Stimulated activated CD8-positive, alpha-beta memory T cell treated with anti-CD3 and anti-CD28 coated beads, Interleukin-4, amount 100 ng/mL, for 1 hour (primary cell): ENCODE measurements around the gene PSPH.
"Not testable (repeated sequence)": the region's sequence is repeated elsewhere in the genome, so short reads cannot be mapped to it uniquely, and the experiment has no call there.

Experiments used
- DNase-seq, 2 donors: peaks; one replicate each; pipeline ENCODE4 v3.0.0-alpha.2; 2020; ENCODE audit warnings: low read depth in 2 of 2, low spot score in 1 of 2

Gene PSPH

GRCh38 chr7:56063500-56063881 is 12.2 kb upstream of the PSPH start:
- no peak for DNase-seq

GRCh38 chr7:56062382-56062781 is 11.1 kb upstream of the PSPH start:
- no peak for DNase-seq

GRCh38 chr7:56053993-56054392 is 2.7 kb upstream of the PSPH start:
- DNase-seq, result no peak

GRCh38 chr7:56053379-56053778 is 2.1 kb upstream of the PSPH start:
- DNase-seq, result no peak

- no peak for DNase-seq
Observed at GRCh38 chr7:56051053-56051338, 248 bp downstream of the PSPH start.

- not testable (repeated sequence) for DNase-seq
Observed at GRCh38 chr7:56048763-56049162, 2.5 kb downstream of the PSPH start.

GRCh38 chr7:56048245-56048644 is 3.0 kb downstream of the PSPH start:
- no peak for DNase-seq

- DNase-seq, result not testable (repeated sequence)
Observed at GRCh38 chr7:56047446-56048116, 3.7 kb downstream of the PSPH start.

GRCh38 chr7:56046721-56047445 is 4.4 kb downstream of the PSPH start:
- DNase-seq, result no peak

GRCh38 chr7:56045758-56046157 is 5.5 kb downstream of the PSPH start:
- DNase-seq, result not testable (repeated sequence)

GRCh38 chr7:56040730-56041129 is 10.5 kb downstream of the PSPH start:
- no peak for DNase-seq

- peak; percentile 38 to 43 for DNase-seq
Observed at GRCh38 chr7:56033671-56034432, 17.4 kb downstream of the PSPH start.

GRCh38 chr7:56032578-56032977 is 18.7 kb downstream of the PSPH start:
- not testable (repeated sequence) for DNase-seq

GRCh38 chr7:56031556-56031955 is 19.7 kb downstream of the PSPH start:
- DNase-seq, result not testable (repeated sequence)

GRCh38 chr7:56030340-56030739 is 20.9 kb downstream of the PSPH start:
- DNase-seq, result no peak

GRCh38 chr7:56028942-56029630 is 22.2 kb downstream of the PSPH start:
- DNase-seq, result no peak

- DNase-seq, result no peak
Observed at GRCh38 chr7:56026538-56026937, 24.7 kb downstream of the PSPH start.

- no peak for DNase-seq
Observed at GRCh38 chr7:56023500-56023899, 27.7 kb downstream of the PSPH start.

GRCh38 chr7:56019501-56019900 is 31.7 kb downstream of the PSPH start:
- no peak for DNase-seq

- not testable (repeated sequence) for DNase-seq
Observed at GRCh38 chr7:56017015-56017414, 34.2 kb downstream of the PSPH start.

GRCh38 chr7:56009695-56010094 is 41.5 kb downstream of the PSPH start:
- no peak for DNase-seq

- DNase-seq, result no peak
Observed at GRCh38 chr7:56007891-56008290, 43.4 kb downstream of the PSPH start.
